NCI-H526 treated with DMSO at 0.1 percent for 48 hours (cell line): ENCODE results near the gene FGD1.

Experiments used
- DNase-seq: peaks from one replicate; lab custom pipeline; 2025; lab: John Stamatoyannopoulos, UW

Gene FGD1

DNA sequence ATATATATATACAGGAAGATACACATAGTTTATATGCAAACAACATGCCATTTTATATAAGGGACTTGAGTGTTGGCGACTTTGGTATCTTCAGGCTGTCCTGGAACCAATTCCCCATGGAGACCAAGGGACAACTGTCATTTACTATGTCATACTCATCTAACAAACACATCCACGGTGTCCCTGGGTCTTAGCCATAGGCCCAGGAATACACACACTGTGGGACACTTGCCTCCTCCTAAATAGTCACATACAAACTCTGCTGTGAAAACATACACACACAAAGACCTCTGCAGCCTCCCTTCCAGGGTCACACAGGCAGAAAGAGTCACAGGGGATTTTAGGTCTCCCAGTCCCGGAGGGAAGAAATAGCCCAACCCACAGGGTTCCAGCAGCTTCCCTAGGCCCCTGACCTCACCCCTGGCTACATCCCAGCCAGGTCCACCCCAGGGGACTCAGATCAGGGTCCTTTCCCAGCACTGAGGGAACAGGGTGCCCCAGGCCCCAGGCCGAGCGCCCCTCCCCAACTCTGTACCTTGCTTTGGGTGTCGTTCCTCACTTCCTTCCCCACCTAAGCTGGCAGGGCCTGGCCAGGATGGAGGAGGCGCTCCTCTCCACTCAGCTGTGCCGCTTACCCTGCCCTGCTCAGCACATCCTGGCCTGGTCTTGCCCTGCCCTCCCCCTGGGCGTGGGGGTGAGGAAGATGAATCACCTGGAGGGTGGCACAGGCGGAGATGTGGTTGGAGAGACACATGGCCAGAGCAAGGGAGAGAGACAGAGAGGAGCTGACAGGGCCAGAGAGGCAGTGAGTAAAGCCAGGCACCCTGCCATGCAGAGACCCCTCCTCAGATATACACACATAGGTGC is 21.8 kb downstream of the FGD1 start:
- DNase-seq: no peak

DNA sequence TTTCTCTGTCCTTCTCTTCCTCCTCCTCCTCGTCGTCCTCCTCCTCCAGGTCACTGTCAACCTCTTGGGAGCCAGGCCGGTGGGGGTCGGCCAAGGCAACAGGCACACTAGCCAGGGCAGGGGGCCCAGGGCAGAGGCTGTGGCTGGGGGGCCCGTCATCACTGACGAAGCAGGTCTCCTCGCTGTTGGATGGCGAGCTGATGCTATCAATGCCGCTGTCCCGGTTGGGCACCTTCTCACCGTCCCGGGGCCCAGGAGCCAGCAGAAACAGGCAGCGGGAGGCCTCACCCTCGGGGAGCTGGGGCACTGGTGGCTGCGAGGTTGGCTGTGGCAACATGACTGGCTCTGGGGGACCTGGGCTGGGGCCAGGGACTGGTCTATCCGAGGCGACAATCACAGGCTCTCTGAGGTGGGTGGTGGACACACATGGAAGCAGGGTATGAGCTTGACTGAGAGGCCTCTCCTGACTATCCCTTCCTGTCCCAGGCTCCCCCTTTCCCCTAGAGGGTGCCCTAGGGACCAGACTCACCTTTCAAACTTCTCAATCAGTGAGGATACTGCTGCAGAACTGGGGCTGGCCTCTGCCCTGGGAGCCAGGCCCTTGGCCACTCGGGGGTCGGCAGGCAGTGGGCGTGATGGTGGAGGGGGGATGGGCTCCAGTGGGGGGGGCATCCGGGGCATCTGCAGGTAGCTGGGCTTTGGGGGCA is 25.8 kb downstream of the FGD1 start:
- DNase-seq: no peak

DNA sequence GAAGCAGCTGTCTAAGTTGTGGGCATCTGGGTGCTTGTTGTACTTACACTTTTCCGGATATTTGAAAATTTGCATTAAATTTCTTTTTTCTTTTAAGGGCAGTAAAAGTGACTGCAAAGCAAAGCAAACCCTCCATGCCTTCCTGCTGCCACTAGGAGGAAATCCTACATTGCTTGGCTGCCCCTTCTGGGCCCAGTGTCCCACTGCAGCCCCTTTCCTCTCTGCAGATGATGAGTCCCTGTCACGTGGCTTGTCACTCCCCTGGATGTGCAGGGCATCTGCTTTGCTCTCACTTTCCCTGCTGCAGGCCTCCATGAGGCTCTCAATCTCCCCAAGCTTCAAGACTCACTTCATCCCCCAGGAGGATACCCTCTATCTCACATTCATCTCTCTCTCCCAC is 43.1 kb downstream of the FGD1 start:
- no peak for DNase-seq

DNA sequence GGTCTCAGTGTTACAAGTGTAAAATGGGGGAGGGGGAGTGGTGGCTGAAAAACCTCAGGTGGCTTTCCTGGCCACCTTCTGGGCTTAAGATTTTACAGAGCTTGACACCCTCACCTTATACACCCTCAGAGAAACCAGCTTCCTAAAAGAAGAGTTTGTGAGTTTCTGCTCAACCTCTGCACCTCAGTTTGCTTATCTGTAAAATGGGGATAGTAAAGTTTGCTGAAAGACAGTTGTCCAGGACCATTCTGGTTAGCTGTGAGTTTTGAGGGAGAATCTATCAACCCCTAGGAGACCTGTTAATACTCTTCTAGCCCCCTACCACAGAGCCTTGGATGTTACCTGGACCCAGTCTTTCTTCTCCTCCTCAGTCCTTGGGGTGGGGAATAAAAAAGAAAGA is 46.1 kb downstream of the FGD1 start:
- no peak for DNase-seq

DNA sequence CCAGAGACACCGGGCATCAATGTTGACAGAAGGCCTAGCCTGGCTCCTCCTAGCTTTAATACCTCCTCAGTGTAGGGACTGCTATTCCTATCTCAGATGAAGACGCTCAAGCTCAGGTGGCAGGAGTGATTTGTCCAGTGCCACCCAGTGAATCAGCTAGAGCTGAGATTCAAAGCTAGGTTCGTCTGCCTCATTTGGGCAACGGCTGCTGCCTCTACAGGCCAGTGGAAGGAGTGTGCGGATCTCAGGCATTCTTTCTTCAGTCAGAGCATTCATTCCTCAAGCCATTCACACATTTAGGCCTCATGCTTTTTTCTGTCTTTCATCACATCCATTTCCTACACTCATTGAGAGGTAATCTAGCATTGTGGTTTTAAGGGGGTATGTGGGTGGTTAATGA is 48.6 kb downstream of the FGD1 start:
- no peak for DNase-seq

DNA sequence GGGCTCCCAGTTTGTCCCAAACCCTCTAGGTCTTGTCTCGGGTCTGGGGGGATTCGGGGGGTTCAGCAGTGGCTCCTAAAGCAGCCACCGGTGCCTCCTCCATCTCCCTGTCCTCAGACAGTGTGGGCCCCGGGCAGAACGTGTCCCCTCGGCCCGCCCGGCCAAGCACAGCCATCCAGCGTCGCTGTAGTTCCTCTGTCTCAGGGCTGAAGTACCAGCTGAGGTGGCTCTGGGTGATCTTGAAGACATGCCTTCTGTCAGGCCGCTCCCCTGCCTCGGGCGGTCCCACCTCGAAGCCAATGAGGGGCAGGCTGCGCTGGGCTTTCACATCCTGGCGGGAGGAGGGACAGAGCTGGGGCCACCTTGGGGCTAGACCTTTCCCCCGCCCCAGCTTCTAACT is 50.0 kb downstream of the FGD1 start:
- no peak for DNase-seq

DNA sequence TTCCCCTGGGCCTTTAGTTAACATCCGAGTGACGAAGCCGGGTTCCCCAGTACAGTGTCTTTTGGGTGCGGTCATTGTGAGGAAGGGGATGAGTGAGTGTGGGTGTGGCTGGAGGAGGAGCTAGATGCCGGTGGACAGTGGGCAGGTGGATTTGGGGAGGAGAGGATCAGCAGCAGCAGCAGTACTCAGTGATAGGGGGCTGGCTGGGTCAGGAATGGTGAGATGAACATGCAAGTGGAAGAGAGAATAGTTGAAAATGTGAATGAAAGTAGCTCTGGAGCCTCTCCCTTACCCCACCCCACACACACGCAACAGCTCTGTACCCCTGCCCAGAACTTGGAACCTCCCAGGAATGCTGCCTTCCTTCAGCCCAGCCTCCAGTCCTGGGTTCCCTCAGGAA is 51.3 kb downstream of the FGD1 start:
- no peak for DNase-seq

DNA sequence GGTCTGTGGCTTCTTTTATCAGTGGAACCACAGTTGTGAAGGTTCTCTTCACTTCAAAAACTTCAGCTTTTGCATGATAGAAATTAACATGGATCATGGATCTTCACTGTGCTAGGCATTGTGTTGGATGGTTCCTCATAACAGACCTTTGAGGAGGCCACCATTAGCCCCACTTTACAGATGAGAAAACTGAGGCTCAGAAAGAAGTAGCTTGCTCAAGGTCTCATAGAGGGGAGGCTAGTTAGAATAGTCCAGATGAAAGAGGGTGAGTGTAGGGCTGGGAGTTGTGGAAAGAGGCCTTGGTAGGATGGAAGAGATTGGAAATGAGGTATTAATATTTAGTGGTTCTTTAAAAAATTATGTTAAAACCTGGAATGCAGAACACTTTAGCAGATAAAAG is 53.2 kb downstream of the FGD1 start:
- DNase-seq: no peak

DNA sequence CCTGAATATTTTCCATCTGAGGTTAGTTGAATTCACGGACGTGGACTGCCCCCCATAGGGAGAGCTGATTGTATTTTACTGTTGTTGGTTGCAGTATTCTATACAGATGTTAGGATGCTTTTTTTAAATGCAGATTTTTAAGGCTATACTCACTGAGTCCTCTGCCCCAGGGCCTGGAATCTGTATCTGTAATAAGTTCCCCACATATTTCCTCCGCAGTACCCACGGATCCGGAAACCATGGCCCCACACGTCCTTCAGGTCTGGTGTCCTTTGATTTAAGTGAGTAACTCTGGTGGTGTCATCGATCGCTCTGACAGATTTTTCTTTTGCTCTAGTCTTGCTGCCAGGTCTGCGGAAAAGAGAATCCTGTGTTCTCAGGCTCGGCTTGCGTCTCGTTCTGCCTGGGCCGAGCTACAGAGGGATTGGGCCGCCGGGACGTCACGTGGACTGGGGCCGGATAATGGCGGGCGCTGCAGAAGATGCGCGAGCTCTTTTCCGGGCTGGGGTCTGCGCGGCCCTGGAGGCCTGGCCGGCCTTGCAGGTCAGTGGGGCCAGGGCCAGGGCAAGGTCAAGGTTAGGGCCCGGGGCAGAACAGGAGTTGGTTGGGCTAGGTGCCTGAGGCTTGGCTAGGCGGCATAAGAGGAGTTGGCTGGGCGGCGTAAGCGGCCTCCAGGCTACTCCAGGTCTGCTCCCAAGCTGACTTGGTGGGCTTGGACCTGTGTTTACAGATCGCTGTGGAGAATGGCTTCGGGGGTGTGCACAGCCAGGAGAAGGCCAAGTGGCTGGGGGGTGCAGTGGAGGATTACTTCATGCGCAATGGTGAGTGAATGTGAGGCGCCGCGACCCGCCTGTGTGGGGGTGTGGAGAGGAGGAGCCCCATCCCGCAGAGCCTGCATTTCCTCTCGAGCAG is 55.8 kb downstream of the FGD1 start, which contains the start of gene TSR2:
Gene TSR2, plus strand, starts transcription at position 445 of the 912 bp plus-strand sequence. Its CDS starts 18 bp downstream, at position 463.
- peak; percentile 75 for DNase-seq

DNA sequence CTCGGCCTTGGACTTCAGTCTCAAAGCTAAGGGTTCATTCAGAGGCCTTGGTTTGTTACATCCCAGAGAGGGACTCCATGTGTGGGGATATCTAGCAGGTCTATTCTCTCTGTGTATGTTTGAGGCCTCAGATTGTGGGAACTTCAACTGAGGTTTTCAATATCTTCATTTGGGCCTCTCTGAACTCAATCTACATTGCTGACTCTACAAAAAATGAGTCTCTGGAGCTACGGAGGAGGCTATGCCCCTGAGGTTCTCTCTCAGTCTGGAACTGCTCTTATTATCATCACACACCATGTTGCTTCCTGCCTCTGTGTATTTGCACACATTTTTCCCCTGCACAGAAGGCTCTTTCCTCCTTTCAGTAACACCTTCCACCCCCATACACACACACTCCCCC is 60.9 kb downstream of the FGD1 start:
- DNase-seq: no peak

DNA sequence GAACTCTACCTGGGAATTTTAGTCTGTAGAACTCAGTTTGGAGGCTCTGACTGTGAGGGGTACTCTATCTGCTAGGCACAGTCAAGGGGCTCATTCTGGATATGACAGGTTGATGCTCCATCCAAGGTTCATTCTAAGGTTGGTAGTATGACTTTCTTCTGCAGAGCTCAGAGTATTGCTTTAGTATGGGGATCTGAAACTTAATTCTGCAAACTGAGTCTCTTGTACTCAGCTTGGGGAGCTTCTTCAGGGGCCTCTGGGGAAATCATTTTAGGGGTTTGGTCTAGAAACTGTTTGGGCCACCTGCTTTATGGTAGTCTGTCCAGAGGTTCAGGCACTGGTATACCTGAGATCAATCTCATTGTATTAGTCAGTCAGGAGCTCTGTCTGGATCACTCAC is 65.5 kb downstream of the FGD1 start:
- DNase-seq: no peak

DNA sequence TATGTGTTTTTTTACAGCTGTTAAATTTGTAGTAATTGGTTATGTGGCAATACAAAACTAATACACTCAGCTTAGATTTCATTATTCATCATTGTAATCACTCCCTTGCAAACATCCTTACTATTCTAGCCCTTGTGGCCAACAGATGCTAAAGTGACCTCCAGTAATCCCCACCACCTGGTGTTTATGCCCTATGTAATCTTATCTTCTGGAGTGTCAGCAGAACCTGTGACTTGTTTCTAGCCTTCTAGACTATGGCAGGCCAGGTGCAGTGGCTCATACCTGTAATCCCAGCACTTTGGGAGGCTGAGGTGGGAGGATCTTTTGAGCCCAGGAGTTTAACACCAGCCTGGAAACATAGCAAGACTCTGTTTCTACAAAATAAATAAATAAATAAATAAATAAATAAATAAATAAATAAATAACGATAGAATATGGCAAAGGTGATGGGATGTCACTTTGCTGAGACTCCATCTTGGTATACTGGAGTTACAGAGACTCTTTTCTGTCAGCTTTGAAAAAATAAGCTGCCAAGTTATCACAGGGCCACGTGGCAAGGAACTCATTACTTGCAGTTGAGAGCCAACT is 68.1 kb downstream of the FGD1 start:
- no peak for DNase-seq

DNA sequence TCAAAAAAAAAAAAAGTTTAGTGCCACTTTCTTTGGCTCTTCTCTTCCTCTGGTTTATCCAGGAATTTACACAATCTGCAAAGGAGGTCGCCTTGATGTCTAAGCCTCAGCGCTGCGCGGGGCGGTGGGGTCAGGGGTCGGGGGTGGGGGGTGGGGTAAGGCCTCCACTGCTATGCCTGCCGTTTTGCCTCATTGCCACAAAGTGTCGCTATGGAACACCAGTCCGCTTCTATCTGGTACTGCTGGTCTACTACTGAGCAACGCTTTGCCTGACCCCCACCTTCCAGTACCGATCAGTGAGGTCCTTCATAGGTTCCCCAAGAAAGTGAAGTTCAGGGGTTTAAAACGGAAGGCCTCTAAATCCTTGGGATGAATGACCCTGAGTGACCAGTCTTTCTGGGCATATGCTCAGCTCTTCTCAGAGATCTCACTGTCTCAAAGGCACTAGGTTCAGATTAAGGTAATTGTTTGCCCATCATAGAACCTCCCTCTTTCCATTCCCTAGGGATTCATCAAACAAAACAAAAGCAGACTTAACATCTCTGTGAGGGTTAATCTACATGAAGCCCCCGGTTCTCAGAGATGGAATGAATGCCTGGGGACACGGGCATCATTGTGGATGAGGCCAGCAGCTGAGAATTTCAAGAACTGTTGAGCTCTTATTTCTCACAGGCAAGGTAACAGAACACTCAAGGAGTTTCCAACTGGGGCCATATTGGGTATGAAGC is 72.7 kb downstream of the FGD1 start:
- no peak for DNase-seq

DNA sequence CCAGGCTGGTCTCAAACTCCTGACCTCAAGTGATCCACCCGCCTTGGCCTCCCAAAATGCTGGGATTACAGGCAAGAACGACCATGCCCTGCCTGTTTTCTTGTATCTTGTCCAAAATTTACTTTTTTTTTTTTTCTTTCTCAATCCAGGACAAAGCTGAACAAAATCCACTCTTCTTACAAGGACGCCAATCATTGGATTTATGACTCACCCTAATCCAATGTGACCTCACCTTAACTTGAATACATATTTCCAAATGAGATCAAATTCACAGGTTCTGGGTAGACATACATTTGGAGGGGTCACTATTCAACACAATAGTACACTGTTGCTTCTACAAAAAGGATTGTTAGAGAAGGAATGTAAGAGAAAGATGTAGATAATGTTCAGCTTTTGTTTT is 73.9 kb downstream of the FGD1 start:
- no peak for DNase-seq

DNA sequence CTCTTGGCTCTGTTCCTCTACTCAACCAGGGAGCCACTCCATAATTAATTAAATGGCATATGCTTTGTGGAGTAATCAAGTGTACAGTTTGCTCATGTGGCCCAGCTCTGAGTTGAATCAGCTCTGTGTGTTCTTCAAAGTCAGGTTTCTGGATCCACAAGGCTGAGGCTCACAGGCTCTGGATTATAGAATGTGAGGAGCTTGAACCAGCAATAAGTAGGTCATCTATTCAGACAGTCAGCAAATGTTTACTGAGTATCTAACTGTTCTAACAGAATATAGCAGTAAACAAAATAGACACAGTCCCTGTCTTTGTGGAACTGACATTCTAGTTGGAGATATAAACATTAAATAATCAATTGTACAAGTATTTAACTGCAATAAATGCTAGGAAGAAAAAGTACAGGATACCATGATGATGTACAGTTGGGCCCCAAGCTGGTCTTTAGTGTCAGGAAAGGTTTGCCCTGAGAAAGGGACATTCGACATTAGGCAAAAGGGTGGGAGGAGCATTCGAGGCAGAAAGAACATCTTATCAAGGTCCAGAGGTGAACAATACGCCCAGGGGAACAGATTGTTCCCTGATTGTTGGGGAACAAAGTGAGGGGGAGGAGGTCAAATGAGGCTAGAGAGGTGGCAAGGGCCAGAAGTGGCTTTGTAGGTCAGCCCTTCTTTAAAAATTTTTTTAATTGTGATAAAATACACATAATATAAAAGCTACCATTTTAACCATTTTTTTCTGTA is 76.3 kb downstream of the FGD1 start:
- DNase-seq: no peak

DNA sequence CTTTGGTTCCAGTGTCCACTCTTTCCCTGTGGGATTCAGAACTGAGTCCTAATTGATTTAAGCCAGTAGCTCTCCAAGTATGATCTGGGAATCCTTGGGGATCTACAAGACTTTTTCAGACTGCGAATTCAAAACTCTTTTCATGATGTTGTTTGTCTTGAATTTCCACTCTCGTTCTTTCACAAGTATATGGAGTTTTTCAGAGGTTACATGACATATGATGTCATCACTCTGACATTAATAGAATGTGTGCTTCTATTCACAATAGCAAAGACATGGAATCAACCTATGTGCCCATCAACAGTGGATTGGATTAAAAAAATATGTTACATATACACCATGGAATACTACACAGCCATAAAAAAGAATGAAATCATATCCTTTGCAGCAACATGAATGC is 79.1 kb downstream of the FGD1 start:
- no peak for DNase-seq

DNA sequence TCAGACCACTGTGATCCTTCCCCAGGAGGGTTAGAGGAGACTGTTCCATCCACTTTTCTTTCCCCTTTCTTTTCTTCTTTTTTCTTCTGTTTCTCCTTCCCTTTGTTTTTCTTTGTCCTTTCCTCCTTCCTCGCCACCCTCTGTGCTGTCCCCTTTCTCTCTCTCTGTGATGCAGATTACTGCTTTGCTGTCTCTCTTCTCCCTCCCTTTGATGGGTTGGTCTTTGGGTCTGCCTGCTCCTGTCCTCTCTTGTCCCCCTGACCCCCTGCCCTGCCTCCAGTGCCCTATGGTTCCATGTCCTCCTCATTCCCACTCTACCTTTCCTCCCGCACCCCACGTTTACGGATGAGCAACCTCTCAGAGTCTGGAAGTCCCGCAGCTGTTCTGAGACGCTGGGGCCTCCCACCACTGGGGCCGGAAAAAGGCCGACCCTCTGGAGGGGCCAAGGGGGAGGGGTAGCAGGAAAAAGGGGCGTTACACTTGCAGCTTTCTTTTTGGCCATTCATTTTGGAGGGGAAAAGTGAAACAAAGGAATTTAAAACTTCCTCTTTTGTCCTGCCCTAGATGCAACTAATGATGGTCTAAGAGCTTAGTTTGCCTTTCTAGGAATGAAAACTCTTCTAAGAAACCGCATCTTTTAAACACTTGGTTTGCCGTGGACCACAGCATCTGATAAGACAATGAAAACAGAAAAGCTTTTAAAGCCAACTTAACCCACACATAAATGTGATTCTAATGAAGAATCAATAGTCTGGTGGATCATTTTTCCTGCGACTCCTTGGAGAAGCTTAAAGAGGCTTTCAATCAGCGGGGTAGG is 80.3 kb downstream of the FGD1 start:
- no peak for DNase-seq

DNA sequence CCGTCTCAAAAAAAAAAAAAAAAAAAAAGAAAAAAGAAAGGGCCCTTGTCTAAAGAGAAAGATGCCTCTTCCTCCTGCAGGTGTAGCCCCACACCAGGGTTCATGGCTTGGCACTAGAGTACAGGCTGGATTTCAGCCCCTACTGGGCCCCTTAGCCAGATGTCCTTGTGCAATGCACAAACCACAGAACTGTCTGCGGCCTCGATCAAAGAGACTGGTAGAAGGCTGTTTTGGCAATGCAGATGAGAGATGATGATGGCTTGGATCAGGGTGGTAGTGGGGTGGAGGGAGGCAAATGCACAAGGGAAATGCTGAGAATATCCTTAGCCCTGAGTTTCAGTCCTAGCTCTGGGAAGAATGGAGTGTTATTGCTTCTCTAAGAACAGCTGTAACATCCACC is 82.3 kb downstream of the FGD1 start:
- no peak for DNase-seq

DNA sequence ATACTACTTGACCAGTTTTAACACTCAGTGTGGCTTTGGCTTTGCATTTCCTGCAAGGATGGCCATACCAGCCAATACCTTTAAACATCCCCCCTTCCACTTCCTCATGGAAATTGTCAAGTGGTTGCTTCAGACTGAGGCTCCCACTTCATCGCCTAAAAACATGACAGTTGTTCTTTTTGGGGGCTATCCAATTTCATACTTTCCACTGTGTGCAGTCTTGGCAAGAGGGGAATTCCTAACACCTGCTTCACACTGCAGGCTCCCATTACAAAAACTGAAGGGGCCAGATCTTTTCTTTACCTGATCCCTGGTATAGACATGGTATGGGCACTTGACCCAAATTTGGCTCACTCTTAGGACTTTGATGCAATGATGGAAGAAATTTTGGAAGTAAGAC is 84.3 kb downstream of the FGD1 start:
- no peak for DNase-seq

DNA sequence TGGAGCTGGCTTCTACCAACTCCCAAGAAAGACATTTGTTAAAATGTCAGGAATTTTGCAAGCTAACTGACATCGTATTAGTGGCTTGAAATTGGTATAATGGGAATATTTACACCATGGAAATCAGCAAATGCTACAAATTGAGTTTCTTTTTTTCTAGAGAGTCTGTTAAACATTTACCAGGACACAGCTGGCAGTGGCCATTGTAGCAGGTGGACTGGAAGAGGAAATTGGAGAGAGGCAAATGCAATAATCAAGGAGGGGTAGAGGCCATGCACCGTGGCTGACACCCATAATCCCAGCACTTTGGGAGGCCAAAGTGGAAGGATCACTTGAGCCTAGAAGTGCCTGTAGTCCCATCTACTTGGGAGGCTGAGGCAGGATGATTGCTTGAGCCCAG is 88.8 kb downstream of the FGD1 start:
- DNase-seq: no peak
